LNCaP clone FGC (cell line): Measurements from ENCODE around the gene RNF223.
"Not testable (repeated sequence)": the region's sequence is repeated elsewhere in the genome, so short reads cannot be mapped to it uniquely, and the experiment has no call there.

ENCODE experiments used
- DNase-seq: peaks from one replicate; pipeline ENCODE4 v3.0.0-alpha.2; 2011; ENCODE audit warnings: low read depth
- H3K4me3 ChIP-seq: 2 replicates; pipeline ENCODE4 v1.5.1; 2011; ENCODE audit warnings: mild to moderate bottlenecking, low read depth, low read length, control low read depth
- TF ChIP-seq, protein P1 (sequence below): IDR thresholded peaks from 2 replicates; pipeline ENCODE4 v1.5.1; 2012; ENCODE audit warnings: mild to moderate bottlenecking; ENCODE audit not compliant: control insufficient read depth, insufficient read depth; ENCODE audit errors: extremely low read depth

RNF223 gene

DNA sequence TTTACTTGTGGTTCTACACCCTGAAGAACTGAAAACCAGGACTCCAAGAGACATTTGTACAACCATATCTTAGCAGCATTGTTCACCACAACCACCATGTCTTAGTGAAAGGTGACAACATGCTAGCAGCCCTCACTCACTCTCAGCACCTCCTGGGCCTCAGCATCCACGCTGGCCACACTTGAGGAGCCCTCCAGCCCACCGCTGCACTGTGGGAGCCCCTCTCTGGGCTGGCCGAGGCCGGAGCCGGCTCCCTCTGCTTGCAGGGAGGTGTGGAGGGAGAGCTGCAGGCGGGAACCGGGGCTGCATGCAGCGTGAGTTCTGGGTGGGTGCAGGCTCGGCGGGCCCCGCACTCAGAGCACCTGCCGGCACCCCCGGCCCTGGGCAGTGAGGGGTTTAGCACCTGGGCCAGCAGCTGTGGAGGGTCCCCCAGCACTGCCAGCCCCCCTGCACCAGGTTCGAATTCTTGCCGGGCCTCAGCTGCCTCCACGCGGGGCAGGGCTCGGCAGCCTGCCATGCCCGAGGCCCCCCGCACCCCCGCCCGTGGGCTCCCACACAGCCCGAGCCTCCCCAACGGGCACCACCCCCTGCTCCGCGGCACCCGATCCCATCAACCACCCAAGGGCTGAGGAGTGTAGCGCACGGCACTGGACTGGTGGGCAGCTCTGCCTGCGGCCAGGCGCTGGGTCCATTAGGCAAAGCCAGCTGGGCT is 32.6 kb upstream of the RNF223 start:
- H3K4me3 ChIP-seq, result no peak overlapping the region
- TF ChIP-seq, protein P1, sequence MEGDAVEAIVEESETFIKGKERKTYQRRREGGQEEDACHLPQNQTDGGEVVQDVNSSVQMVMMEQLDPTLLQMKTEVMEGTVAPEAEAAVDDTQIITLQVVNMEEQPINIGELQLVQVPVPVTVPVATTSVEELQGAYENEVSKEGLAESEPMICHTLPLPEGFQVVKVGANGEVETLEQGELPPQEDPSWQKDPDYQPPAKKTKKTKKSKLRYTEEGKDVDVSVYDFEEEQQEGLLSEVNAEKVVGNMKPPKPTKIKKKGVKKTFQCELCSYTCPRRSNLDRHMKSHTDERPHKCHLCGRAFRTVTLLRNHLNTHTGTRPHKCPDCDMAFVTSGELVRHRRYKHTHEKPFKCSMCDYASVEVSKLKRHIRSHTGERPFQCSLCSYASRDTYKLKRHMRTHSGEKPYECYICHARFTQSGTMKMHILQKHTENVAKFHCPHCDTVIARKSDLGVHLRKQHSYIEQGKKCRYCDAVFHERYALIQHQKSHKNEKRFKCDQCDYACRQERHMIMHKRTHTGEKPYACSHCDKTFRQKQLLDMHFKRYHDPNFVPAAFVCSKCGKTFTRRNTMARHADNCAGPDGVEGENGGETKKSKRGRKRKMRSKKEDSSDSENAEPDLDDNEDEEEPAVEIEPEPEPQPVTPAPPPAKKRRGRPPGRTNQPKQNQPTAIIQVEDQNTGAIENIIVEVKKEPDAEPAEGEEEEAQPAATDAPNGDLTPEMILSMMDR, result no peak

DNA sequence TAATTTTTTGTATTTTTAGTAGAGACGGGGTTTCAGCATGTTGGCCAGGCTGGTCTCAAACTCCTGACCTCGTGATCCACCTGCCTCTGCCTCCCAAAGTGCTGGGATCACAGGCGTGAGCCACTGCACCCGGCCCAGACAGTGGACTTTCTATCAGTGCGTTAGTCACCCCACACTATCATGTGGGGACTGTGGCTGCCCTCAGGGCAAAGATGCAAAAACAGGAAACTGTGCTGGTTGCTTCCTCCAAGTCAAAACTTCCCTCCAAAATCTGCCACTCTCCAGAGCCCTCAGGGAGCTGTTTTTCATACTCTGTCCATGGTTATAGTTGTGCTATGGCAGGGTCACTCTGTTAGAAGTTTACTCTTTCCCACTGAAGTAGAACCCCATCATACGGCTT is 30.0 kb upstream of the RNF223 start:
- H3K4me3 ChIP-seq, DNase-seq: not testable (repeated sequence)

More for the DNA sequence above, 32.6 kb upstream of the RNF223 start:
- DNase-seq, result no peak

DNA sequence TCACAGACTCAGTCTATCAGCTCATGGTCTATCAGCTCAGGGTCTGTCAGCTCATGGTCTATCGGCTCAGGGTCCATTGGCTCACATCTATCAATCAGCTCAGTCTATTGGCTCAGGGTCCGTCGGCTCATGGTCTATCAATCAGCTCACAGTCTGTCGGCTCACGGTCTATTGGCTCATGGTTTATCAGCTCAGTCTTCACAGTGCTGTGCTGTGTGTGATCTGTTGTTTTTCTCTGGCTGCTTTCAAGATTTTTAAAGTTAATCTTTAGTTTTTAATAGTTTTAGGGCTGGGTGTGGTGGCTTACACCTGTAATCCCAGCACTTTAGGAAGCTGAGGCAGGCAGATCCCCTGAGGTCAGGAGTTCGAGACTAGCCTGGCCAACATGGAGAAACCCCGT is 27.4 kb upstream of the RNF223 start:
- DNase-seq, result no peak
- no peak overlapping the region for H3K4me3 ChIP-seq
- TF ChIP-seq, protein P1, result no peak

DNA sequence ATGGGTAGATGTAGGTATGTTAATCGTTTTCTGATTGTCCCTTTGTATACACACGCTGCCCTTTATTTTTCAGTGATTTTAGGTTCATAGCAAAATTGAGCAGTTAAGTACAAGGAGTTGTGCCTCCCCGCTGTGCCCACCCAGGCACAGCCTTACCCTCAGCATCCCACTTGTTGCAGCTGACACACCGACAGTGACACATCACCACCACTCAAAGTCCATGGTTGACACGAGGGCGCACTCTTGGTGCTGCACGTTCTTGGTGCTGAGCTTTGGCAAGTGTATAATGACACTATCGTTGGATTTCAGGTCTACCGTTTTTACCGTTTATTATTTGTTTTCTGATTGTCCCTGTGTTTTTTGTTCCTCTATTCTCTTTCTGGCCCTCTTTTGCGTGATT is 26.2 kb upstream of the RNF223 start:
- no peak overlapping the region for H3K4me3 ChIP-seq
- no peak for DNase-seq
- TF ChIP-seq, protein P1, result no peak

DNA sequence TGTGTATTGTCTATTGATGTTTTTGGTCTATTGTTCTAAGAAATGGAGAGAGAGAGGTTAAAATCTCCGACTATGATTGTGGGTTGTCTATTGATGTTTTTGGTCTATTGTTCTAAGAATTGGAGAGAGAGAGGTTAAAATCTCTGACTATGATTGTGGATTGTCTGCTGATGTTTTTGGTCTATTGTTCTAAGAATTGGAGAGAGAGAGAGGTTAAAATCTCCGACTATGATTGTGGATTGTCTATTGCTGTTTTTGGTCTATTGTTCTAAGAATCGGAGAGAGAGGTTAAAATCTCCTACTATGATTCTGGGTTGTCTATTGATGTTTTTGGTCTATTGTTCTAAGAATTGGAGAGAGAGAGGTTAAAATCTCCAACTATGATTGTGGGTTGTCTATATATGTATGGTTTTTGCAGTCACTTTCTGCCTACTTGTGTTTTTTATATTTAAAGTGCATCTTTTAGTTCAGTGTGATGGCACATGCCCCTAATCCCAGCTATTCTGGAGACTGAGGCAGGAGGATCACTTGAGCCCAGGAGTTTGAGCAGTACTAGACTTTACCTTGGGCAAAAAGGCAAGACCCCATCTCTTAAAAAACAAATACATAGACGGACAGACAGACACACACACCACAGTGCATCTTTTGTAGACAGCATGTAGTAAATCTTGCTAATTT is 25.5 kb upstream of the RNF223 start:
- no peak overlapping the region for H3K4me3 ChIP-seq
- no peak for DNase-seq
- TF ChIP-seq, protein P1, result no peak

DNA sequence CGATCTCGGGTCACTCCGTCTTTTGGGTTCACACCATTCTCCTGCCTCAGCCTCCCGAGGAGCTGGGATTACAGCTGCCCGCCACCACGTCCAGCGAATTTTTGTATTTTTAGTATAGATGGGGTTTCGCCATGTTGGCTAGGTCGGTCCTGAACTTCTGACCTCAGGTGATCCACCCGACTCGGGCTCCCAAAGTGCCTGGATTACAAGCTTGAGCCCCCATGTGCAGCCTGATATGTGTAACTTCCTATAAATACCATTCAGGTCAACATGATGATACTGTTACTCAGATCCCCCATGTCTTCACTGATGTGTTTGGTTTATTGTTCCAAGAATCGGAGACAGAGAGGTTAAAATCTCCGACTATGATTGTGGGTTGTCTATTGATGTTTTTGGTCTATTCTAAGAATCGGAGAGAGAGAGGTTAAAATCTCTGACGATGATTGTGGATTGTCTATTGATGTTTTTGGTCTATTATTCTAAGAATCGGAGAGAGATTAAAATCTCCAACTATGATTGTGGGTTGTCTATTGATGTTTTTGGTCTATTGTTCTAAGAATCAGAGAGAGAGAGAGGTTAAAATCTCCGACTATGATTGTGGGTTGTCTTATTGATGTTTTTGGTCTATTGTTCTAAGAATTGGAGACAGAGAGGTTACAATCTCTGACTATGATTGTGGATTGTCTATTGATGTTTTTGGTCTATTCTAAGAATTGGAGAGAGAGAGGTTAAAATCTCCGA is 24.7 kb upstream of the RNF223 start:
- no peak for DNase-seq
- H3K4me3 ChIP-seq, result no peak overlapping the region
- TF ChIP-seq, protein P1, result no peak

DNA sequence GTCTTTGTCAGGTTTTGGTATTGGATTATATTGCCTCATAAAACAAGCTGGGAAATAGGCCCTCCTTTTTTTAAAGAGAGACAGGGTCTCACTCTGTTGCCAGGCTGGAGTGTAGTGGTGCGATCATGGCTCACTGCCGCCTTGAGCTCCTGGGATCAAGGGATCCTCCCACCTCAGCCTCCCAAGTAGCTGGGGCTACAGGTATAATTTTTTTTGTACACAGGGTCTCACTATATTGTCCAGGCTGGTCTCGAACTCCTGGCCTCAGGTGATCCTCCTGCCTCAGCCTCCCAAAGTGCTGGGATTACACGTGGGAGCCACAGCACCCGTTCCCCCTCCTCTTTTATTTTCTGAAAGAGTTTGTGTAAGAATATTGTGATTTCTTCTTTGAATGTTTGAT is 22.0 kb upstream of the RNF223 start:
- not testable (repeated sequence) for DNase-seq, H3K4me3 ChIP-seq
